ENCODE data around the gene SPDYE1. TPM values are rescaled to one million over a fixed set of nuclear protein-coding genes. Genes with fewer than 3 reads are reported as not detected.

SPDYE1 gene
- total RNA-seq, 1 experiment from 2014 or later = not detected

GRCh38 chr7:43954524-43955228 lies 43.0 kb upstream of the SPDYE1 start:
- CTCF ChIA-PET = interaction anchor here (0.6 to 1.4 kb wide), 4 partner anchors 10 to 1863 kb away, joined by 3 to 8 read pairs (median 6); partner anchors contain the start of gene STK17A
- Histone ChIP-seq H3K27ac (ENCODE audit: low read length) (no peak overlapping the region), H3K9me3 (ENCODE audit: control insufficient read depth, insufficient read depth, low read depth, low read length) (no peaks in the 10 kb centered on the region), H3K36me3 (ENCODE audit: control insufficient read depth, insufficient read depth, low read length) (no peaks in the 10 kb centered on the region), H3K4me3 (ENCODE audit: low read depth in 2 of 2, low read length in 2 of 2) (no peak overlapping the region), H3K27me3 (ENCODE audit: control insufficient read depth, insufficient read depth, low read length) (no peaks in the 10 kb centered on the region), H3K4me1 (ENCODE audit: control insufficient read depth, insufficient read depth, low read length) (no peaks in the 10 kb centered on the region)
- in situ Hi-C loops (cut with HindIII; ENCODE audit: low pct_unique_long_range_greater_than_20kb, low sequenced_read_pairs) (no loop called here), intact Hi-C loops (cut with micrococcal nuclease; ENCODE audit: unreplicated experiment) (no loop called here)
- ATAC-seq (peak; percentile 97), DNase-seq (ENCODE audit: low read depth, low spot score) (peak; percentile 27)
- no TSS peak for BruUV-seq (replicated peaks)
- no peak for TF ChIP-seq TCF7L2 (IDR thresholded peaks at IDR 0.05; ENCODE audit: low read depth, low read length)
- no peak for TF ChIP-seq SIN3A (IDR thresholded peaks at IDR 0.05; ENCODE audit: borderline replicate concordance, insufficient read depth, low read depth, low read length)
- TF ChIP-seq CTCF (IDR thresholded peaks at IDR 0.05) = peak; percentile 85
- POLR2A ChIA-PET = no interaction called here

- no peak for ATAC-seq
- ChIA-PET POLR2A (no interaction called here), CTCF (interaction anchor here (0.5 kb wide), 1 partner anchor 231 kb away, joined by 4 read pairs; no protein-coding TSS in a partner anchor)
- H3K27ac ChIP-seq (ENCODE audit: low read length) = no peak overlapping the region
- intact Hi-C loops (cut with micrococcal nuclease; ENCODE audit: unreplicated experiment) = no loop called here
- H3K9me3 ChIP-seq (ENCODE audit: control insufficient read depth, insufficient read depth, low read depth, low read length) = no peaks in the 10 kb centered on the region
- no peaks in the 10 kb centered on the region for H3K27me3 ChIP-seq (ENCODE audit: control insufficient read depth, insufficient read depth, low read length)
- no peak overlapping the region for H3K4me3 ChIP-seq (ENCODE audit: low read depth in 2 of 2, low read length in 2 of 2)
- in situ Hi-C loops (cut with HindIII; ENCODE audit: low pct_unique_long_range_greater_than_20kb, low sequenced_read_pairs) = no loop called here
- H3K36me3 ChIP-seq (ENCODE audit: control insufficient read depth, insufficient read depth, low read length) = no peaks in the 10 kb centered on the region
- no peaks in the 10 kb centered on the region for H3K4me1 ChIP-seq (ENCODE audit: control insufficient read depth, insufficient read depth, low read length)
- no peak for DNase-seq (ENCODE audit: low read depth, low spot score)
- TF ChIP-seq SIN3A (IDR thresholded peaks at IDR 0.05; ENCODE audit: borderline replicate concordance, insufficient read depth, low read depth, low read length) (no peak), REST (IDR thresholded peaks at IDR 0.05; ENCODE audit: insufficient read depth in 1 of 2, low read depth in 2 of 2, low read length in 1 of 2) (no peak), TCF7L2 (IDR thresholded peaks at IDR 0.05; ENCODE audit: low read depth, low read length) (no peak)
- BruUV-seq (replicated peaks) = no TSS peak
Observed at GRCh38 chr7:43956027-43956426, 41.7 kb upstream of the SPDYE1 start.

GRCh38 chr7:43960933-43961332 lies 36.8 kb upstream of the SPDYE1 start:
- intact Hi-C loops (cut with micrococcal nuclease; ENCODE audit: unreplicated experiment) (no loop called here), in situ Hi-C loops (cut with HindIII; ENCODE audit: low pct_unique_long_range_greater_than_20kb, low sequenced_read_pairs) (no loop called here)
- no peaks in the 10 kb centered on the region for H3K27me3 ChIP-seq (ENCODE audit: control insufficient read depth, insufficient read depth, low read length)
- H3K4me3 ChIP-seq (ENCODE audit: low read depth in 2 of 2, low read length in 2 of 2) = no peak overlapping the region
- H3K4me1 ChIP-seq (ENCODE audit: control insufficient read depth, insufficient read depth, low read length) = no peaks in the 10 kb centered on the region
- H3K27ac ChIP-seq (ENCODE audit: low read length) = no peak overlapping the region
- no peaks in the 10 kb centered on the region for H3K9me3 ChIP-seq (ENCODE audit: control insufficient read depth, insufficient read depth, low read depth, low read length)
- TF ChIP-seq SIN3A (IDR thresholded peaks at IDR 0.05; ENCODE audit: borderline replicate concordance, insufficient read depth, low read depth, low read length) (no peak), TCF7L2 (IDR thresholded peaks at IDR 0.05; ENCODE audit: low read depth, low read length) (no peak), POLR2AphosphoS5 (IDR thresholded peaks at IDR 0.05; ENCODE audit: low read depth, low read length) (no peak), REST (IDR thresholded peaks at IDR 0.05; ENCODE audit: insufficient read depth in 1 of 2, low read depth in 2 of 2, low read length in 1 of 2) (no peak), CTCF (IDR thresholded peaks at IDR 0.05) (no peak)
- DNase-seq (ENCODE audit: low read depth, low spot score) (no peak), ATAC-seq (no peak)
- CTCF ChIA-PET = no interaction called here
- no TSS peak for BruUV-seq (replicated peaks)
- POLR2A ChIA-PET = no interaction called here
- H3K36me3 ChIP-seq (ENCODE audit: control insufficient read depth, insufficient read depth, low read length) = no peaks in the 10 kb centered on the region
